LNCaP clone FGC (cell line): Measurements from ENCODE around the gene CENPB.

Experiments used
- DNase-seq: peaks from one replicate; pipeline ENCODE4 v3.0.0-alpha.2; 2011; ENCODE audit warnings: low read depth
- H3K4me3 ChIP-seq: 2 replicates; pipeline ENCODE4 v1.5.1; 2011; ENCODE audit warnings: mild to moderate bottlenecking, low read depth, low read length, control low read depth
- TF ChIP-seq, protein P1 (sequence below): IDR thresholded peaks from 2 replicates; pipeline ENCODE4 v1.5.1; 2012; ENCODE audit warnings: mild to moderate bottlenecking; ENCODE audit not compliant: control insufficient read depth, insufficient read depth; ENCODE audit errors: extremely low read depth

The CENPB gene

DNA sequence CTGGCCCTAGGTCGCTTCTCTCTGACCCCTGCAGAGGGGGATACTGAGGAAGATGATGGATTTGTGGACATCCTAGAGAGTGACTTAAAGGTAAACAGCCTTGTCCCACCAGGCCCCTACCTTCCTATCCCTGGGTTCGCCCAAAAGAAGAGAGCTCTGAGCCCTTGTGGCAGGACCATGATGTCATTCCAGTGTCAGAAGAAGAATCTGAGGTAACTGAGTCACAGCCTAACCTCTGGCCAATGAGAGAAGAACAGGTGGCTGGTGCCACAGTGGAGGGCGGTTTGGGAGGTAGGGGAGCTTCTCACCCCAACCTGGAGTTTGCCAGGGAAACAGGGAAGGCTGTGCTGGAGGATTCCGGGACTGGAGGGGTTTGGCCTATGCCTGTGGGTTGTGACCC is 14.8 kb upstream of the CENPB start:
- no peak overlapping the region for H3K4me3 ChIP-seq
- TF ChIP-seq, protein P1, sequence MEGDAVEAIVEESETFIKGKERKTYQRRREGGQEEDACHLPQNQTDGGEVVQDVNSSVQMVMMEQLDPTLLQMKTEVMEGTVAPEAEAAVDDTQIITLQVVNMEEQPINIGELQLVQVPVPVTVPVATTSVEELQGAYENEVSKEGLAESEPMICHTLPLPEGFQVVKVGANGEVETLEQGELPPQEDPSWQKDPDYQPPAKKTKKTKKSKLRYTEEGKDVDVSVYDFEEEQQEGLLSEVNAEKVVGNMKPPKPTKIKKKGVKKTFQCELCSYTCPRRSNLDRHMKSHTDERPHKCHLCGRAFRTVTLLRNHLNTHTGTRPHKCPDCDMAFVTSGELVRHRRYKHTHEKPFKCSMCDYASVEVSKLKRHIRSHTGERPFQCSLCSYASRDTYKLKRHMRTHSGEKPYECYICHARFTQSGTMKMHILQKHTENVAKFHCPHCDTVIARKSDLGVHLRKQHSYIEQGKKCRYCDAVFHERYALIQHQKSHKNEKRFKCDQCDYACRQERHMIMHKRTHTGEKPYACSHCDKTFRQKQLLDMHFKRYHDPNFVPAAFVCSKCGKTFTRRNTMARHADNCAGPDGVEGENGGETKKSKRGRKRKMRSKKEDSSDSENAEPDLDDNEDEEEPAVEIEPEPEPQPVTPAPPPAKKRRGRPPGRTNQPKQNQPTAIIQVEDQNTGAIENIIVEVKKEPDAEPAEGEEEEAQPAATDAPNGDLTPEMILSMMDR: no peak
- no peak for DNase-seq

DNA sequence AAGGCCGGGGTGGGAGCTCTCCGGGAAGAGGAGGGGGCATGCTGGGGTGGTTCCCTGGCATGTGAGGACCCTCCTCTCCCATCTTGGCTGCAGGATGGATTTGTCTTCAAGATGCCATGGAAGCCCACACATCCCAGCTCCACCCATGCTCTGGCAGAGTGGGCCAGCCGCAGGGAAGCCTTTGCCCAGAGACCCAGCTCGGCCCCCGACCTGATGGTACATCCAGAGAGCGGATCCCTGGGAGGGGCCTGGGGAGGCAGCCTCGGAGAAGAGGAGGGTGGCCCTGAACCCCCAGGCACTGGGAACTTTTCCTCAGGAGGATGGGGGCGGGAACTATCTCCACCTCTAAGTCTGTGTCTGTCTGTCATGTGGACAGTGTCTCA is 14.3 kb upstream of the CENPB start:
- H3K4me3 ChIP-seq: no peak overlapping the region
- no peak for DNase-seq
- TF ChIP-seq, protein P1: no peak

DNA sequence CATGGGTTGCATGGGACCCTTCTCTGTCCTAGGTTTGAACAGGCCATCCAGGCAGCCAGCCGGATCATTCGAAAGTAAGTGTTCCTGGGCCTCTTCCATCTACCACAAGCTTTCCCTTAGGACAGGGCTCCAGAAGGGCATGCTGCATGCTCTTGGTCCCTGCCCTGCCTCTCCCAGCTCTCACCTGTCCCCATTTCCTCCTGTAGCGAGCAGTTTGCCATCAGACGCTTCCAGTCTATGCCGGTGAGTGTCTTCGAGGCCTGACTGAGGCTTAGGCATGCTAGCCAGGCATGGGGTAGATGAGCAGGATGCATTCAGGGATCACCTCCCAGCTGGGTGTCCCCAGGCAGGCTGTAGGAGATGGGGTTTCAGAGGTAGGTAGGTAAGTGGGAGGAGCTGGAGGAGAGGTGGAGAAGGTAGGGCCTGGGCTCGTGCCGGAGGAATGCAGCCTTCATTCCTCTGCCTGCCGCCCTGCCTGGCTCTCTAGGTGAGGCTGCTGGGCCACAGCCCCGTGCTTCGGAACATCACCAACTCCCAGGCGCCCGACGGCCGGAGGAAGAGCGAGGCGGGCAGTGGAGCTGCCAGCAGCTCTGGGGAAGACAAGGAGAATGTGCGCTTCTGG is 13.8 kb upstream of the CENPB start:
- TF ChIP-seq, protein P1: no peak
- DNase-seq: no peak
- H3K4me3 ChIP-seq: no peak overlapping the region

DNA sequence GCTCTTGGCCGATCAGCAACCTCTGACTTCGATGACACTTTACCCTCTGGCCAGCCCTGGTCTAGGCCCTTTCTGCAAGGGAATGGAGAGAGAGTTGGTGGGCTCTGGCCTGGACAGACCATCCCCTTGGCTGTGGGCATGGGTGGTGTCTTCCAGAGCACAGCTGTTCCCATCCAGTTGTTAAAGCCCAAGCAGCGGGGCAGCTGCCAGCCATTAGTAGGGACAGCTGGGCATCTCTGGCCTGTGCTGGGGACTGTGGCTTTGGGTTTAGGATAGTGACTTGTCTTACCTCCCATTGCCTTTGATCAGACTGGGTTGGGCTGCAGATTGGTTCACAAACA is 12.3 kb upstream of the CENPB start:
- TF ChIP-seq, protein P1: no peak
- DNase-seq: no peak
- H3K4me3 ChIP-seq: no peak overlapping the region

DNA sequence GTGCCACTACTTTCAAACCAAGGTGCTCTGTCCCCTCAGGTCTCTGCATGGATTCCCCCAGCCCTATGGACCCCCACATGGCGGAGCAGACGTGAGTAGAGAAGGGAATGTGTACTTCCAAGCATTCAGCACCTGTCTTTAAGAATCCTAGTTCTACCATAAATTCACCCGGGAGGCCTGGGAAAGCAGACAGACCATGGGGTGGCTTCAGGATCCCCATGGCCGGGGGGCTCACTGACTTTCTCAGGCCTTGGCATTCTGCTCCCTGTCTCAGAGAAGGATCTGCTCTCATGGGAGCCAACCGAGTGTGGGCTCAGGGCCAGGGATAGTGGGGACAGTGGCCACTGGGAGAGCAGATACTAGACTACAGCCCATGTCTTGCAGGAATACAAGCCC is 11.8 kb upstream of the CENPB start:
- TF ChIP-seq, protein P1: no peak
- no peak for DNase-seq
- no peak overlapping the region for H3K4me3 ChIP-seq

DNA sequence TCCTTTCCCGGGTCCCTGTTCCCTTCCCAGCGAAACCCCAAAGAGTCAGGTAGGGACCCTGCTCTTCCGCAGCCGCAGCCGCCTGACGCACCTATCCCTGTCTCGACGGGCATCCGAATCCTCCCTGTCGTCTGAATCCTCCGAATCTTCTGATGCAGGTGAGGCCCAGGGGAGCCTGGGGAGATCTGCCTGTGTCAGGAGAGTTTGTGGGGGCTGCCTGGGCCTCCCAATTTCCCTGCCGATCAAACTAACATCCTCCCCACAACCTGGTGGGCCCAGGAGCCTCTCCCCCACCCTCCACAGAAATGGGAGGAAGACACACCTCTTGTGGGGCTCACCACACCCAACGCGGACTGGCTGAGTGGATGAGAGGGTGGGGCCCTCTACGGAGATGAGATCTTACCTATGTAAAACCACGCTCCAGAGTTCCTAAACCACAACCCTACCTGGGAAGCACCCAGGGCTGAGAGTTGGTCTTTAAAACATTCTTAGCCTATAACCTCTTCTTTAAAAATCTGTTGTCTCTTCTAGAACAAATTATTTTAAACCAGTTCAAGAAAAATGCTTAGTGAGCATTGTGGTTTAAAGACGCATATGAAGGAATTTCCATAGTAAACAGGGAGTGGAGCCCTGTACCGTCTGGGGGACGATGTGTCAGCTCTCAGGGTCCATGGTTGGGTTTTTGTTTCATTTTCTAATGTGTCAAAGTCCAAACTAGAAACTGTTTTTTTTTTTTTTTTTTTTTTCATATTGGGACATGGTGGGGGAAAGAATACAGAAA is 11.2 kb upstream of the CENPB start:
- H3K4me3 ChIP-seq: peak overlapping the region; percentile 76
- no peak for DNase-seq
- TF ChIP-seq, protein P1: no peak

DNA sequence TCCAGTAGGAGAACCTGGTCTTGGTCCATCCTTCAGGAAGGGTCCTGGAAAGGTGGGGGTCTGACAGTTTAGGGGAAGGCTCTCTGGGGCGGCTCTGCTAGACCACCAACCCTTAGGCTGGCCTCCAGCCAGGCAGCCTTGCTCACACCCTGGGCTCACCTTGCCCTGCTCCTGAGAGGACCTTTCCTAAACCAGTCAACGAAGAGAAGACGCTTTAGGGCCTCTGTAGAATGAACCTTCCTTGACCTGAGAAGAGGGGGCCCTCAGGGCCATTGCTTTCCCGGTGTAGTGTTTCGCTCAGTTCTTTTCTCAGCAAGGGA is 10.6 kb upstream of the CENPB start:
- TF ChIP-seq, protein P1: no peak
- no peak for DNase-seq
- peak overlapping the region; percentile 76 for H3K4me3 ChIP-seq
